ENCODE measurements around the gene PLA2G6. TPM values are rescaled to one million over a fixed set of nuclear protein-coding genes. Genes with fewer than 3 reads are reported as not detected.

Gene PLA2G6
- total and polyA plus RNA-seq, 9 of the 15 experiments (the other 6 are each of a cell fraction or from before 2014, with no cell fraction given) = 0.11 to 12.2 (median 9.7) TPM

DNA sequence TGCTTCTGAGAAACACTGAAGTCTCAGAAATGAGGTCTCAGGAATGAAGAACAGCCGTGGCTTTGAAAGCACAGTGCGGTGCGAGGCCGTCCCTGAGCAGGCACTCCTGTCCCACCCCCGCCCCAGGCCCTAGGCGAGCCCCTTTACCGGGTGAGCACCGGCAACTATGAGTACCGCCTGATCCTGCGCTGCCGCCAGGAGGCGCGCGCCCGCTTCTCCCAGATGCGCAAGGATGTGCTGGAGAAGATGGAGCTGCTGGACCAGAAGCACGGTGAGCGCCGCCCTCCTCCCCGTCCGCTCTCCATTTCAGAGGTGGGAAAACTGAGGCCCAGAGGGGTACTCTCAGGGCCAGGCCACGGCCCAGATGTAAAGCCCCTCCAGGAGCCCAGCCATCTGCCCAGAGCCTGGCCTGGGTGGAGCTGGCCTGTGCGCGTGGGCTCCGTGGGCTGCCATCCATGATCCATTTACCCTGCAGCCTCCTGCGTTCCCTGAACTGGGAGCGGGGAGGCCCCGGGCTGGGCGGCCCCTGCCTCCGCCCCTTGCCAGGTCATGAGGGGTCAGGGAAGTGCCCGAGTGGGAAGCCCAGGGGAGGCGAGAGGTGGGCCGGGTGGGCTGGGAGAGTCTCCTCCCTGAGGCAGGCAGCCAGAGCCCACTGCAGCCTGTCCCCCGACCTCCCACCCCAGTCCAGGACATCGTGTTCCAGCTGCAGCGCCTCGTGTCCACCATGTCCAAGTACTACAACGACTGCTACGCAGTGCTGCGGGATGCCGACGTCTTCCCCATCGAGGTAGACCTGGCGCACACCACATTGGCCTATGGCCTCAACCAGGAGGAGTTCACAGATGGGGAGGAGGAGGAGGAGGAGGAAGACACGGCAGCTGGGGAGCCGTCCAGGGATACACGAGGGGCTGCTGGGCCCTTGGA is 107.2 kb downstream of the PLA2G6 start:
- Histone ChIP-seq H3K4me3 (no peak overlapping the region), H3K4me1 (replicated peaks in 1 of 2; ENCODE audit: control insufficient read depth in 2 of 2, insufficient read depth in 2 of 2, low read length in 2 of 2) (peaks cover 0 to 27% of the 10 kb centered on the region in 2 experiments; a peak in 2 of 5 replicates), H3K27me3 (ENCODE audit: control insufficient read depth in 2 of 2, insufficient read depth in 2 of 2, low read length in 2 of 2) (no peaks in the 10 kb centered on the region), H3K27ac (ENCODE audit: extremely low read depth, low read depth, low read length) (no peak overlapping the region), H4K20me1 (replicated peaks; ENCODE audit: control insufficient read depth, insufficient read depth, low read length) (no peaks in the 10 kb centered on the region), H2AFZ (ENCODE audit: low read depth, low read length) (no peak overlapping the region), H3K36me3 (ENCODE audit: control insufficient read depth, insufficient read depth, low read length) (no peaks in the 10 kb centered on the region), H3K79me2 (ENCODE audit: control insufficient read depth, insufficient read depth, low read length) (no peaks in the 10 kb centered on the region), H3K4me2 (ENCODE audit: insufficient read depth, low read length) (no peak overlapping the region), H3K9ac (ENCODE audit: insufficient read depth in 1 of 2, low read depth in 2 of 2, low read length in 2 of 2) (peak overlapping the region in 1 of 2 experiments; percentile 17; a peak in 1 of 4 replicates), H3K9me1 (ENCODE audit: control insufficient read depth, insufficient read depth, low read length) (no peaks in the 10 kb centered on the region), H3K9me3 (replicated peaks; ENCODE audit: control insufficient read depth, insufficient read depth, low read depth, low read length) (no peaks in the 10 kb centered on the region)
- no peak for DNase-seq (ENCODE audit: extremely low read depth in 1 of 4, low spot score in 3 of 4)
- in situ Hi-C loops (cut with MboI) = loop anchor here (25.0 kb wide), 2 partner anchors 513 to 938 kb away; partner anchors contain the start of genes APOBEC3C and APOBEC3D
- ChIA-PET CTCF (ENCODE audit: low intra/inter-chr PET ratio) (interaction anchor here (0.6 kb wide), 1 partner anchor 224 kb away, joined by 3 read pairs; no protein-coding TSS in a partner anchor), POLR2A (interaction anchor here (0.6 kb wide), 1 partner anchor 40 kb away, joined by 3 read pairs; no protein-coding TSS in a partner anchor)
- BruUV-seq (replicated peaks) = no TSS peak
- WGBS (ENCODE audit: insufficient coverage, low coverage, missing lambda C conversion rate) = 74% methylated on average over 21 of the region's 47 CpGs
- intact Hi-C loops (cut with micrococcal nuclease) = no loop called here
- no peak for TF ChIP-seq SFPQ (IDR thresholded peaks at IDR 0.05; ENCODE audit: low read depth, low read length)
- TF ChIP-seq DNMT1 (IDR thresholded peaks at IDR 0.05) = no peak
- TF ChIP-seq, protein P1, sequence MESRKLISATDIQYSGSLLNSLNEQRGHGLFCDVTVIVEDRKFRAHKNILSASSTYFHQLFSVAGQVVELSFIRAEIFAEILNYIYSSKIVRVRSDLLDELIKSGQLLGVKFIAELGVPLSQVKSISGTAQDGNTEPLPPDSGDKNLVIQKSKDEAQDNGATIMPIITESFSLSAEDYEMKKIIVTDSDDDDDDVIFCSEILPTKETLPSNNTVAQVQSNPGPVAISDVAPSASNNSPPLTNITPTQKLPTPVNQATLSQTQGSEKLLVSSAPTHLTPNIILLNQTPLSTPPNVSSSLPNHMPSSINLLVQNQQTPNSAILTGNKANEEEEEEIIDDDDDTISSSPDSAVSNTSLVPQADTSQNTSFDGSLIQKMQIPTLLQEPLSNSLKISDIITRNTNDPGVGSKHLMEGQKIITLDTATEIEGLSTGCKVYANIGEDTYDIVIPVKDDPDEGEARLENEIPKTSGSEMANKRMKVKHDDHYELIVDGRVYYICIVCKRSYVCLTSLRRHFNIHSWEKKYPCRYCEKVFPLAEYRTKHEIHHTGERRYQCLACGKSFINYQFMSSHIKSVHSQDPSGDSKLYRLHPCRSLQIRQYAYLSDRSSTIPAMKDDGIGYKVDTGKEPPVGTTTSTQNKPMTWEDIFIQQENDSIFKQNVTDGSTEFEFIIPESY (CRISPR knock-in tag; IDR thresholded peaks at IDR 0.05) = peak; percentile 95
- peak; percentile 78 for TF ChIP-seq ZNF263 (CRISPR knock-in tag; IDR thresholded peaks at IDR 0.05; ENCODE audit: borderline replicate concordance)
- TF ChIP-seq SIX5 (IDR thresholded peaks at IDR 0.05; ENCODE audit: borderline replicate concordance in 1 of 2, insufficient read depth in 1 of 2, low read depth in 1 of 2, low read length in 2 of 2) = no peak
- TF ChIP-seq ZNF23 (CRISPR knock-in tag; IDR thresholded peaks at IDR 0.05) = no peak
- TF ChIP-seq MEIS2 (IDR thresholded peaks at IDR 0.05; ENCODE audit: partially characterized antibody) = no peak
- ATAC-seq = no peak
- no peak for FAIRE-seq

Data from K562 (cell line).